AG20443 (cell line): ENCODE measurements around the gene APOE.
"Not testable (repeated sequence)": the region's sequence is repeated elsewhere in the genome, so short reads cannot be mapped to it uniquely, and the experiment has no call there.

Experiments
- DNase-seq: peaks from one replicate; pipeline ENCODE4 v3.0.0; 2012; ENCODE audit warnings: low spot score, mixed read lengths

The APOE gene

GRCh38 chr19:44905437-44906160 lies at the start of gene APOE:
Gene APOE, plus strand, starts transcription at chr19:44905796. Its CDS starts 829 bp downstream, at chr19:44906625.
- no peak for DNase-seq

- no peak for DNase-seq
These were observed 49.0 kb upstream of the APOE start for GRCh38 chr19:44856421-44857083.

GRCh38 chr19:44857837-44858236 lies 47.8 kb upstream of the APOE start:
- DNase-seq = no peak

GRCh38 chr19:44861576-44861975 lies 44.0 kb upstream of the APOE start:
- not testable (repeated sequence) for DNase-seq

GRCh38 chr19:44863990-44864389 lies 41.6 kb upstream of the APOE start:
- no peak for DNase-seq

- DNase-seq = no peak
These were observed 40.3 kb upstream of the APOE start for GRCh38 chr19:44865196-44865767.

GRCh38 chr19:44866664-44867063 lies 38.9 kb upstream of the APOE start:
- no peak for DNase-seq

GRCh38 chr19:44867578-44867977 lies 38.0 kb upstream of the APOE start:
- DNase-seq = no peak

- DNase-seq = no peak
These were observed 35.7 kb upstream of the APOE start for GRCh38 chr19:44869733-44870470.

- no peak for DNase-seq
These were observed 33.8 kb upstream of the APOE start for GRCh38 chr19:44871809-44872208.

GRCh38 chr19:44872661-44873060 lies 32.9 kb upstream of the APOE start:
- no peak for DNase-seq

GRCh38 chr19:44874317-44874716 lies 31.3 kb upstream of the APOE start:
- no peak for DNase-seq

GRCh38 chr19:44875666-44876451 lies 29.7 kb upstream of the APOE start:
- no peak for DNase-seq

- DNase-seq = no peak
These were observed 28.6 kb upstream of the APOE start for GRCh38 chr19:44876930-44877535.

GRCh38 chr19:44878120-44878865 lies 27.3 kb upstream of the APOE start:
- no peak for DNase-seq

GRCh38 chr19:44879309-44880065 lies 26.1 kb upstream of the APOE start:
- DNase-seq = no peak

- no peak for DNase-seq
These were observed 23.5 kb upstream of the APOE start for GRCh38 chr19:44882063-44882462.

- DNase-seq = not testable (repeated sequence)
These were observed 22.8 kb upstream of the APOE start for GRCh38 chr19:44882619-44883397.

- no peak for DNase-seq
These were observed 21.7 kb upstream of the APOE start for GRCh38 chr19:44883922-44884321.
